ENCODE measurements around the gene B9D1.

- TF ChIP-seq CTCF (IDR thresholded peaks at IDR 0.05) (no peak), EP300 (IDR thresholded peaks at IDR 0.05; ENCODE audit: borderline replicate concordance in 1 of 2, low read depth in 1 of 2, low read length in 1 of 2) (no peak)
These were observed 63.8 kb downstream of the B9D1 start for GRCh38 chr17:19298569-19299213.

Data from SK-N-SH (cell line).